ENCODE results near the gene FGF4.

- TF ChIP-seq CTCF (IDR thresholded peaks at IDR 0.05) (no peak), POLR2A (IDR thresholded peaks at IDR 0.05) (no peak)
Observed at GRCh38 chr11:69787457-69787856, 12.3 kb upstream of the FGF4 start.
